H1 (cell line): ENCODE measurements around the gene COL16A1. TPM values are rescaled to one million over a fixed set of nuclear protein-coding genes. Genes with fewer than 3 reads are reported as not detected.
A peak's percentile ranks its signal among the peaks of the same experiment; 100 is the strongest.

Experiments used
- CTCF ChIA-PET: fragments of 300-600 bp; sonication (Branson Sonifier 250); formaldehyde crosslinking; loops from one replicate; lab custom pipeline; 2021; ENCODE audit not compliant: partially characterized antibody; lab: Charles Lee
- POLR2A ChIA-PET: fragments of 300-600 bp; sonication (Branson Sonifier 250); formaldehyde crosslinking; loops from one replicate; lab custom pipeline; 2021; ENCODE audit warnings: inconsistent platforms; ENCODE audit not compliant: partially characterized antibody; lab: Charles Lee
- DNase-seq, 2 experiments: peaks; one replicate each; pipeline versions ENCODE4 v3.0.0 to v3.0.0-alpha.2; 2010 to 2022; ENCODE audit warnings: low spot score in 2 of 2, low read depth in 1 of 2, mixed read lengths in 1 of 2
- FAIRE-seq: peaks from 2 replicates; lab custom pipeline; 2011; peaks lifted over from hg19 to GRCh38; lab: Jason Lieb, UNC
- H2AFZ ChIP-seq: 2 replicates; pipeline ENCODE4 v1.8.1; 2012; ENCODE audit warnings: low read length, inconsistent platforms
- H2AK5ac ChIP-seq: 2 replicates; pipeline ENCODE4 v1.6.1; 2013; ENCODE audit warnings: low read depth, low read length
- H2BK120ac ChIP-seq: replicated peaks from 2 replicates; pipeline ENCODE3; 2013; ENCODE audit warnings: low read depth, low read length, inconsistent platforms
- H2BK12ac ChIP-seq: 2 replicates; pipeline ENCODE4 v1.6.1; 2013; ENCODE audit warnings: low read depth, low read length
- H2BK15ac ChIP-seq: 2 replicates; pipeline ENCODE4 v1.6.1; 2013; ENCODE audit warnings: low read length
- H2BK20ac ChIP-seq: 2 replicates; pipeline ENCODE4 v1.6.1; 2013; ENCODE audit warnings: low read length
- H2BK5ac ChIP-seq: 2 replicates; pipeline ENCODE4 v1.6.1; 2013; ENCODE audit warnings: low read depth, low read length
- H3K14ac ChIP-seq: 2 replicates; pipeline ENCODE4 v1.6.1; 2013; ENCODE audit warnings: inconsistent platforms; ENCODE audit not compliant: insufficient read length
- H3K18ac ChIP-seq: 2 replicates; pipeline ENCODE4 v1.6.1; 2013; ENCODE audit warnings: low read length; ENCODE audit errors: extremely low read depth
- H3K23ac ChIP-seq: 2 replicates; pipeline ENCODE4 v1.6.1; 2013; ENCODE audit warnings: inconsistent platforms; ENCODE audit not compliant: insufficient read length
- H3K23me2 ChIP-seq: 2 replicates; pipeline ENCODE4 v1.6.1; 2013; ENCODE audit warnings: low read depth, low read length
- H3K27ac ChIP-seq: 2 replicates; pipeline ENCODE4 v1.6.1; 2011; ENCODE audit warnings: low read depth, low read length, inconsistent platforms
- H3K27me3 ChIP-seq, 4 experiments: replicated peaks in 1 of 4; 1 replicate in 1 of 4; 2 replicates in 3 of 4; pipeline versions ENCODE4 v1.6.1 to v1.8.1; 2011 to 2013; ENCODE audit warnings: low read length in 3 of 4, mild to moderate bottlenecking in 3 of 4, inconsistent platforms in 2 of 4, mixed read lengths in 2 of 4, moderate library complexity in 1 of 4; ENCODE audit not compliant: control insufficient read depth in 3 of 4, insufficient read depth in 3 of 4; ENCODE audit errors: extremely low read depth in 1 of 4
- H3K36me3 ChIP-seq, 4 experiments: 2 replicates each; pipeline versions ENCODE4 v1.6.1 to v1.8.1; 2011 to 2013; ENCODE audit warnings: mild to moderate bottlenecking in 4 of 4, low read length in 3 of 4, moderate library complexity in 2 of 4, control low read depth in 1 of 4, inconsistent platforms in 1 of 4; ENCODE audit not compliant: insufficient read depth in 4 of 4, control insufficient read depth in 2 of 4
- H3K4ac ChIP-seq: replicated peaks from 2 replicates; pipeline ENCODE3; 2013; ENCODE audit warnings: low read length, low read depth, mixed read lengths, inconsistent platforms; ENCODE audit not compliant: insufficient read length
- H3K4me1 ChIP-seq, 4 experiments: replicated peaks in 1 of 4; 1 replicate in 1 of 4; 2 replicates in 3 of 4; pipeline versions ENCODE4 v1.6.1 to v1.8.1; 2011 to 2013; ENCODE audit warnings: low read length in 3 of 4, inconsistent platforms in 2 of 4, mixed read lengths in 1 of 4; ENCODE audit not compliant: insufficient read depth in 4 of 4, control insufficient read depth in 3 of 4
- H3K4me2 ChIP-seq, 2 experiments: 2 replicates each; pipeline versions ENCODE4 v1.6.1 to v1.8.1; 2011 to 2013; ENCODE audit warnings: low read depth in 2 of 2, low read length in 2 of 2, control low read depth in 1 of 2, inconsistent platforms in 1 of 2, mild to moderate bottlenecking in 1 of 2; ENCODE audit not compliant: insufficient read depth in 1 of 2
- H3K4me3 ChIP-seq, 4 experiments: fragments of 200-600, 300-600 bp in 1 of 4; sonication (generic), shearing (Covaris generic), sonication (Bioruptor Twin) in 1 of 4; 2 replicates each; pipeline versions ENCODE4 v1.5.1 to v1.8.1; 2011 to 2016; ENCODE audit warnings: low read length in 4 of 4, low read depth in 3 of 4, control low read depth in 2 of 4, inconsistent platforms in 2 of 4, mild to moderate bottlenecking in 2 of 4, mixed read lengths in 1 of 4, moderate library complexity in 1 of 4; ENCODE audit not compliant: insufficient read depth in 2 of 4; ENCODE audit errors: extremely low read depth in 1 of 4
- H3K56ac ChIP-seq: replicated peaks from 2 replicates; pipeline ENCODE3; 2013; ENCODE audit warnings: low read depth, mild to moderate bottlenecking, mixed read lengths, low read length, inconsistent platforms; ENCODE audit not compliant: insufficient read length
- H3K79me1 ChIP-seq: 2 replicates; pipeline ENCODE4 v1.6.1; 2013; ENCODE audit warnings: low read depth, low read length, control low read depth
- H3K79me2 ChIP-seq, 2 experiments: 2 replicates each; pipeline versions ENCODE4 v1.6.1 to v1.8.1; 2012 to 2013; ENCODE audit warnings: low read length in 2 of 2, mild to moderate bottlenecking in 2 of 2, inconsistent platforms in 1 of 2; ENCODE audit not compliant: insufficient read depth in 2 of 2, control insufficient read depth in 1 of 2
- H3K9ac ChIP-seq, 4 experiments: replicated peaks in 1 of 4; 1 replicate in 1 of 4; 2 replicates in 3 of 4; pipeline versions ENCODE4 v1.6.1 to v1.8.1; 2011 to 2013; ENCODE audit warnings: low read depth in 3 of 4, low read length in 3 of 4, control low read depth in 2 of 4, mild to moderate bottlenecking in 2 of 4, moderate library complexity in 2 of 4, inconsistent platforms in 1 of 4; ENCODE audit errors: extremely low read depth in 1 of 4
- H3K9me3 ChIP-seq, 2 experiments: 2 replicates each; pipeline versions ENCODE4 v1.6.1 to v1.8.1; 2012 to 2013; ENCODE audit warnings: mild to moderate bottlenecking in 2 of 2, moderate library complexity in 2 of 2, control low read depth in 1 of 2, inconsistent platforms in 1 of 2, low read depth in 1 of 2, low read length in 1 of 2, mixed read lengths in 1 of 2; ENCODE audit not compliant: insufficient read depth in 2 of 2
- H4K20me1 ChIP-seq, 2 experiments: replicated peaks in 1 of 2; 2 replicates each; pipeline versions ENCODE3 to v1.8.1; 2011 to 2013; ENCODE audit warnings: inconsistent platforms in 2 of 2, low read length in 2 of 2, mild to moderate bottlenecking in 1 of 2; ENCODE audit not compliant: insufficient read depth in 2 of 2, control insufficient read depth in 1 of 2
- H4K5ac ChIP-seq: 2 replicates; pipeline ENCODE4 v1.6.1; 2013; ENCODE audit warnings: low read length, low read depth, mixed read lengths, inconsistent platforms; ENCODE audit not compliant: insufficient read length
- H4K8ac ChIP-seq: 2 replicates; pipeline ENCODE4 v1.8.0; 2013; ENCODE audit warnings: mild to moderate bottlenecking, moderate library complexity, low read length, inconsistent platforms; ENCODE audit not compliant: insufficient read depth; ENCODE audit errors: extremely low read depth
- H4K91ac ChIP-seq: replicated peaks from 2 replicates; pipeline ENCODE3; 2013; ENCODE audit warnings: low read length, mixed read lengths, inconsistent platforms; ENCODE audit not compliant: insufficient read length
- CBX5 ChIP-seq: fragments of 300-800, 300-1000 bp; sonication (generic); IDR thresholded peaks from 2 replicates; pipeline ENCODE4 v1.7.1; 2016; ENCODE audit warnings: antibody characterized with exemption, low read length, low read depth
- GTF2F1 ChIP-seq: IDR thresholded peaks from 2 replicates; pipeline ENCODE4 v1.6.1; 2012; ENCODE audit warnings: low read depth, low read length, improper control_type of control experiment, borderline replicate concordance
- POLR2AphosphoS5 ChIP-seq: IDR thresholded peaks from 2 replicates; pipeline ENCODE4 v1.6.1; 2011; ENCODE audit warnings: low read depth, low read length
- RAD21 ChIP-seq, 2 experiments: IDR thresholded peaks in 1 of 2; conservative IDR thresholded peaks in 1 of 2; 2 replicates each; pipeline ENCODE4 v1.6.1; 2011; ENCODE audit warnings: low read depth in 2 of 2, low read length in 2 of 2, improper control_type of control experiment in 1 of 2, inconsistent platforms in 1 of 2, mild to moderate bottlenecking in 1 of 2, moderate library complexity in 1 of 2
- SP4 ChIP-seq: IDR thresholded peaks from 2 replicates; pipeline ENCODE4 v1.6.1; 2012; ENCODE audit warnings: low read length, inconsistent platforms
- WGBS, 2 experiments: shearing (Covaris generic) in 1 of 2; methylation state at CpG; one replicate each; pipeline versions ENCODE4 v1.1.6 to v1.1.7; 2013 to 2015; ENCODE audit warnings: low lambda C conversion rate in 2 of 2, mixed read lengths in 2 of 2, inconsistent platforms in 1 of 2, low coverage in 1 of 2, missing lambda C conversion rate in 1 of 2; ENCODE audit not compliant: insufficient replicate concordance in 2 of 2, insufficient coverage in 1 of 2, insufficient read length in 1 of 2; ENCODE audit errors: extremely low coverage in 1 of 2, missing lambda C conversion rate in 1 of 2; 5-methylcytosine and 5-hydroxymethylcytosine counted together
- polyA plus RNA-seq, 7 experiments: library from polyadenylated mRNA; depleted of rRNA in 3 of 7; stranded (reverse) in 5 of 7; unstranded in 2 of 7; fragments of >200 nt in 5 of 7; fragments of 200-250 nt in 2 of 7; gene quantifications; 1 replicate in 5 of 7; 2 replicates in 1 of 7; 4 replicates in 1 of 7; pipeline versions ENCODE4 v1.2.1 to v1.2.3, GENCODE V29; 2011 to 2013; ENCODE audit warnings: missing spikeins in 2 of 7, mixed read lengths in 2 of 7
- total RNA-seq: library from RNA; stranded (reverse); fragmentation: NEBNext Ultra II Directional; extraction: Animal tissue kit (Norgen Biotek cat#: 25700); gene quantifications from 2 replicates; pipeline ENCODE4 v1.2.1, GENCODE V29; 2021
- TF ChIP-seq, protein P1 (sequence below), 3 experiments: IDR thresholded peaks; 1 replicate in 2 of 3; 2 replicates in 1 of 3; pipeline versions ENCODE4 v1.5.1 to v1.6.1; 2011; ENCODE audit warnings: low read length in 3 of 3, mild to moderate bottlenecking in 3 of 3, inconsistent platforms in 2 of 3, low read depth in 1 of 3, moderate library complexity in 1 of 3; ENCODE audit not compliant: insufficient read depth in 1 of 3; ENCODE audit errors: control extremely low read depth in 1 of 3

Gene COL16A1
- total and polyA plus RNA-seq, 2 of the 8 experiments (the other 6 are each of a cell fraction or from before 2014, with no cell fraction given) = 2.0 to 10.5 TPM

DNA sequence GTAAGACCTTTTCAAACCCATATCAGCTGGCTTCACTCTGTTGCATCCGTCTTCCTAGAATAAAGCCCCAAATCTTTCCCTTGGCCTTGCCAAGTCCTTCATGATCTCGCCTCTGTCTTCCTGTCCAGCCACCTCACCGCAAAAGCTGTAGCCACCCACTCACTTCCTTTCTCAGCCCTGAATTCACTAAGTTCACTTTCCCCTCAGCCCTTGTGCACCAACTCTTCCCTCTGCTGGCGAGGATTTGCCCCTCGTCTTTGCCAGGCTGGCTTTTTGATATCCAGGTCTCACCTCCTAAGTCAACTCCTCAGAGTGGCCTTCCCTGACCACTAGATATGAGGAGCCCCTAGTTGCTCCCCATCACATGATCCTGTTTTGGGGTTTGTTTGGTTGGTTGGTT is 3.9 kb upstream of the COL16A1 start:
- no peaks in the 10 kb centered on the region for H3K9me3 ChIP-seq

More for the DNA sequence above, 3.9 kb upstream of the COL16A1 start:
- no peak overlapping the region for H2BK12ac ChIP-seq
- no peak overlapping the region for H3K14ac ChIP-seq
- no peaks in the 10 kb centered on the region for H4K20me1 ChIP-seq
- CTCF ChIA-PET = interaction anchor here (1.2 to 11.5 kb wide), 8 partner anchors 9 to 82 kb away, joined by 4 to 181 read pairs (median 10); no protein-coding TSS in a partner anchor
- no peak overlapping the region for H2BK5ac ChIP-seq
- H3K4me3 ChIP-seq = no peak overlapping the region
- H2AFZ ChIP-seq = no peak overlapping the region
- H2BK120ac ChIP-seq = no peak overlapping the region
- no peak overlapping the region for H3K23ac ChIP-seq
- no peak overlapping the region for H3K4ac ChIP-seq
- H3K36me3 ChIP-seq = no peaks in the 10 kb centered on the region
- H4K91ac ChIP-seq = no peak overlapping the region
- H3K23me2 ChIP-seq = peaks cover 5% of the 10 kb centered on the region
- H4K8ac ChIP-seq = no peak overlapping the region
- 73% methylated on average over 5 of the region's 5 CpGs; no CpG with 5 or more reads in 1 of the 2 experiments for WGBS, 2 experiments
- H3K79me1 ChIP-seq = no peaks in the 10 kb centered on the region
- no peak overlapping the region; a peak in 2 of 7 replicates for H3K9ac ChIP-seq
- no peak overlapping the region for H3K4me2 ChIP-seq
- no peak for DNase-seq
- H2BK20ac ChIP-seq = no peak overlapping the region
- H2AK5ac ChIP-seq = no peak overlapping the region
- H3K27ac ChIP-seq = no peak overlapping the region
- no peak overlapping the region for H3K56ac ChIP-seq
- H4K5ac ChIP-seq = no peak overlapping the region
- H2BK15ac ChIP-seq = peak overlapping the region; percentile 97; the same call in 1 of the 2 replicates
- no peak for FAIRE-seq
- H3K4me1 ChIP-seq = peaks cover 9 to 30% (median 18%) of the 10 kb centered on the region in 4 experiments
- no peaks in the 10 kb centered on the region for H3K79me2 ChIP-seq
- H3K27me3 ChIP-seq = no peaks in the 10 kb centered on the region; a peak in 1 of 7 replicates
- no peak overlapping the region for H3K18ac ChIP-seq
- TF ChIP-seq GTF2F1 (no peak), RAD21 (IDR thresholded peaks at IDR 0.05 in 1 of 2, conservative IDR thresholded peaks at IDR 0.05 in 1 of 2; ENCODE audit: low read depth in 2 of 2, low read length in 2 of 2) (peak; percentile 19 to 22; a peak in 2 of 4 replicates), SP4 (no peak), CBX5 (no peak), POLR2AphosphoS5 (no peak)
- TF ChIP-seq, protein P1, sequence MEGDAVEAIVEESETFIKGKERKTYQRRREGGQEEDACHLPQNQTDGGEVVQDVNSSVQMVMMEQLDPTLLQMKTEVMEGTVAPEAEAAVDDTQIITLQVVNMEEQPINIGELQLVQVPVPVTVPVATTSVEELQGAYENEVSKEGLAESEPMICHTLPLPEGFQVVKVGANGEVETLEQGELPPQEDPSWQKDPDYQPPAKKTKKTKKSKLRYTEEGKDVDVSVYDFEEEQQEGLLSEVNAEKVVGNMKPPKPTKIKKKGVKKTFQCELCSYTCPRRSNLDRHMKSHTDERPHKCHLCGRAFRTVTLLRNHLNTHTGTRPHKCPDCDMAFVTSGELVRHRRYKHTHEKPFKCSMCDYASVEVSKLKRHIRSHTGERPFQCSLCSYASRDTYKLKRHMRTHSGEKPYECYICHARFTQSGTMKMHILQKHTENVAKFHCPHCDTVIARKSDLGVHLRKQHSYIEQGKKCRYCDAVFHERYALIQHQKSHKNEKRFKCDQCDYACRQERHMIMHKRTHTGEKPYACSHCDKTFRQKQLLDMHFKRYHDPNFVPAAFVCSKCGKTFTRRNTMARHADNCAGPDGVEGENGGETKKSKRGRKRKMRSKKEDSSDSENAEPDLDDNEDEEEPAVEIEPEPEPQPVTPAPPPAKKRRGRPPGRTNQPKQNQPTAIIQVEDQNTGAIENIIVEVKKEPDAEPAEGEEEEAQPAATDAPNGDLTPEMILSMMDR (IDR thresholded peaks at IDR 0.05; ENCODE audit: control extremely low read depth in 1 of 3, insufficient read depth in 1 of 3, low read depth in 1 of 3, low read length in 3 of 3) = peak; percentile 10 to 27 (median 24); a peak in 3 of 4 replicates
- POLR2A ChIA-PET = interaction anchor here (0.9 kb wide), 1 partner anchor 9 kb away, joined by 3 read pairs; no protein-coding TSS in a partner anchor
